Activated naive CD4-positive, alpha-beta T cell treated with anti-CD3 and anti-CD28 coated beads, Interleukin-2, amount 50 U/mL, for 24 hours (primary cell): ENCODE data around the gene LNX1.

Experiments used
- H3K27ac Mint-ChIP-seq: one replicate; pipeline ENCODE4 v1.8.0; 2021; ENCODE audit warnings: mild to moderate bottlenecking, mixed read lengths
- H3K27me3 Mint-ChIP-seq: one replicate; pipeline ENCODE4 v1.8.0; 2021; ENCODE audit warnings: mixed read lengths
- H3K36me3 Mint-ChIP-seq: one replicate; pipeline ENCODE4 v1.8.0; 2021; ENCODE audit warnings: mixed read lengths
- H3K4me1 Mint-ChIP-seq: one replicate; pipeline ENCODE4 v1.8.0; 2021; ENCODE audit warnings: mixed read lengths
- H3K4me3 Mint-ChIP-seq: one replicate; pipeline ENCODE4 v1.8.0; 2021; ENCODE audit warnings: mild to moderate bottlenecking, mixed read lengths
- H3K9me3 Mint-ChIP-seq: one replicate; pipeline ENCODE4 v1.8.0; 2021; ENCODE audit warnings: mixed read lengths

Gene LNX1

DNA sequence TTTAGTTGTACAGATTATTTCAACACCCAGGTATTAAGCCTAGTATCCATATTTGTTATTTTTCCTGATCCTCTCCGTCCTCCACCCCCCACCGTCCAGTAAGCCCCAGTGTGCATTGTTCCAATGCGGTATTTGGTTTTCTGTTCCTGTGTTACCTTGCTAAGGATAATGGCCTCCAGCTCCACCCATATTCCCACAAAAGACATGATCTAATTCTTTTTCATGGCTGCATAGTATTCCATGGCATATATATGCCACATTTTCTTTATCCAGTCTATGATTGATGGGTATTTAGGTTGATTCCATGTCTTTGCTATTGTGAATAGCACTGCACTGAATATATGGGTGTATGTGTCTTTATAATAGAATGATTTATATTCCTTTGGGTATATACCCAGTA lies 22.1 kb upstream of the LNX1 start:
- H3K27me3 Mint-ChIP-seq: peaks cover 3% of the 10 kb centered on the region
- H3K27ac Mint-ChIP-seq: no peak overlapping the region
- no peaks in the 10 kb centered on the region for H3K9me3 Mint-ChIP-seq
- H3K36me3 Mint-ChIP-seq: no peaks in the 10 kb centered on the region
- no peak overlapping the region for H3K4me3 Mint-ChIP-seq
- H3K4me1 Mint-ChIP-seq: no peaks in the 10 kb centered on the region

DNA sequence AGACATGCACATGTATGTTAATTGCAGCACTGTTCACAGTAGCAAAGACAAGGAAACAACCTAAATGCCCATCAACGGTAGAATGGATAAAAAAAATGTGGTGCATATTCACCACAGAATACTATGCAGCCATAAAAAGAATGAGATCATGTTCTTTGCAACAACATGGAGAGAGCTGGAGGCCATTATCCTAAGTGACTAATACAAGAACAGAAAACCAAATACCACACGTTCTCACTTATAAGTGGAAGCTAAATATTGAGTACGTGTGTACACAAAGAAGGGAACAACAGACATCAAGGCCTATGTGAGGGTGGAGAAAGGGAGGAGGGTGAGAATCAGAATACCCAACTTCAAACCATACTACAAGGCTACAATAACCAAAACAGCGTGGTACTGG lies 17.4 kb upstream of the LNX1 start:
- peaks cover 6% of the 10 kb centered on the region for H3K27me3 Mint-ChIP-seq
- H3K4me3 Mint-ChIP-seq: no peak overlapping the region

DNA sequence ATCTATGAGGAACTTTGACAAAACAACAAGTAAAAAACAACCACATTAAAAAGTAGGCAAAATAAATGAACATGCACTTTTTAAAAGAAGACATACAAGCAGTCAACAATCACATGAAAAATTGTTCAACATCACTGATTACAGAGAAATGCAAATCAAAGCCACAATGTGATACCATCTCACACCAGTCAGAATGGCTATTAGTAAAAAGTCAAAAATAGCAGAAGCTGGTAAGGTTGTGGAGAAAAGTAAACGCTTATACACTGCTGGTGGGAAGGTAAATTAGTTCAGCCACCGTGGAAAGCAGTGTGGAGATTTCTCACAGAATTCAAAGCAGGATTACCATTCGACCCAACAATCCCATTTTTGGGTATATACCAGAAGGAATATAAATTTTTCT lies 17.0 kb upstream of the LNX1 start:
- Mint-ChIP-seq H3K4me1 (no peaks in the 10 kb centered on the region), H3K9me3 (no peaks in the 10 kb centered on the region), H3K4me3 (no peak overlapping the region), H3K36me3 (no peaks in the 10 kb centered on the region), H3K27ac (no peak overlapping the region), H3K27me3 (peaks cover 6% of the 10 kb centered on the region)

More for the DNA sequence above, 17.4 kb upstream of the LNX1 start:
- Mint-ChIP-seq H3K27ac (no peak overlapping the region), H3K36me3 (no peaks in the 10 kb centered on the region), H3K9me3 (no peaks in the 10 kb centered on the region), H3K4me1 (no peaks in the 10 kb centered on the region)

DNA sequence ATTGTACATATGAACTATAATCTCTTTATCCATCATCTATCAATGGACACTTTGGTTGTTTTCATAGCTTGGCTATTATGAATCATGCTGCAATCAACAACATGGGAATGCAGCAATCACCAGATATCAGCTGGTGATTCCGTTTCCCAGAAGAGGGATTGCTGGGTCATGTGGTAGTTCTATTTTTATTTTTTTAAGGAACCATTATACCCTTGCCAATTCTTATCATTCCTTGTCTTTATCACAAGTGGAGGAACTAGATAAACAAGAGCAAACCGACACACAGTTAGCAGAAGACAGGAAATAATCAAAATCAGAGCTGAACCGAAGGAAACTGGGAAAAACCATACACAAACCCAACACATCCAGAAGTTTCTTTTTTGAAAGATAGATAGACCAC lies 14.5 kb upstream of the LNX1 start:
- no peaks in the 10 kb centered on the region for H3K9me3 Mint-ChIP-seq
- no peak overlapping the region for H3K4me3 Mint-ChIP-seq
- no peaks in the 10 kb centered on the region for H3K4me1 Mint-ChIP-seq
- H3K27ac Mint-ChIP-seq: no peak overlapping the region
- no peaks in the 10 kb centered on the region for H3K36me3 Mint-ChIP-seq
- H3K27me3 Mint-ChIP-seq: peaks cover 10% of the 10 kb centered on the region

DNA sequence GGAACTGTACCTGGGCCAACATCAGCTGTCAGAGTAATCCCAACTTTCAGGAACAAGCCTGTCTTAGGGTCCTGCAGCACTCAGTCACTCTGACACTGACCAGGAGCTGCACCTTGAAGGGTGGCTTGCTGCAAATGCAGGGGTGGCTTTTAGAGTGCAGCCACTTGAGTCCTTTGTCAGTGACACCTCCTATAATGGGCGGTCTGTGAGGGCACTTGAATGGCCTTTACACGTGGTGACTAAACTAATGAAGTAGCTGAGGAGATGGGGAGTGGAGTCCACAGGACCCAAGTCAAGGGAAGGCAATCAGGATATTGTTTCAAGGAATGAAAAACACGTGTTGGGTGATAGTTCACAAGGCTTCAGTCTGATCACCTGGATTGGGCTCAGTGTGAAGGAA lies 11.1 kb upstream of the LNX1 start:
- Mint-ChIP-seq H3K36me3 (no peaks in the 10 kb centered on the region), H3K4me1 (no peaks in the 10 kb centered on the region), H3K27me3 (peaks cover 10% of the 10 kb centered on the region), H3K9me3 (no peaks in the 10 kb centered on the region), H3K4me3 (no peak overlapping the region), H3K27ac (no peak overlapping the region)

DNA sequence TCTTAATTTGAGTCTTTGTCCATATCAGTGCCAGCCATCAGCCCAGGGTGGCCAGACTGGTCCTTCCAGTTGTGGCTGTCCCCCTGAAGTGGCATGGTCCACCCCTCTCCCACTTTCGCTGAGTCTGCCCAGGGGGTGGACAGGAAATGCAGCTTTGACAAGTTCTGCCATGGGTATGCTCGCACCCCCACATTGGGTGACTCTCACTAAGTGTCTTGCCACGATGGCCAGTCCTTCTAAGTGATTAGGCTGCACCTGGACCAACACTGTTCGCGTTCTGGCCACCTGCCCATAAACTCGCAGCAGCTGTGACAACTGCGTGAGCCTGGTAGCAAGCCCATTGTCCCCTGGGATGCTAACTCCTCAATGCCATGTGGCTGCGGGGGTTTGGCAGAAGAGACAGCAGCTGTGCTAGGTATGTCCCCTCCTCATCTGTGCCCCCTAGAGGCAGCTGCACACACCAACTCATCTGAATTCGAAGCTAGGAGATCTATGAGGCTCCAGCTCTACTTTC lies 10.0 kb upstream of the LNX1 start:
- no peaks in the 10 kb centered on the region for H3K36me3 Mint-ChIP-seq
- no peak overlapping the region for H3K27ac Mint-ChIP-seq
- no peak overlapping the region for H3K4me3 Mint-ChIP-seq
- peaks cover 15% of the 10 kb centered on the region for H3K27me3 Mint-ChIP-seq
- no peaks in the 10 kb centered on the region for H3K9me3 Mint-ChIP-seq
- no peaks in the 10 kb centered on the region for H3K4me1 Mint-ChIP-seq

DNA sequence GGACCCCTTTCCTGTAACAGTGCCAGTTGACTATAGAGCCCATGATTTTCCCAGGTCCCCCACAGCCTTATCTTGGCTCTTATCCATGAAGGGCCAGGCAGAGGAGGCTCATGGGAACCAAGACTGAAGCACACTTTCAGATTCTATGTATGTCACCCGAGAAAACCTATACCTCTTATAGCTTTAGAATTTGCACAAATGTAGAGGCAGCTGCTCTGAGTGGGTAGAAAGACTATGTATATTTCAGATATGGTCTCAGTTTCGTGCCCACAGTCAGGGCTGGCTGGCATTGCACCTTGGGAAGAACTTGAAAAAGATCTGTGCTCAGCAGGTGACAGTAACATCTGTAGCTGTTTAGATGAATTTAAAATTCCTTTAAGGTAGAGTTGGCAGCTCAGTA lies 8.3 kb upstream of the LNX1 start:
- no peak overlapping the region for H3K4me3 Mint-ChIP-seq
- no peak overlapping the region for H3K27ac Mint-ChIP-seq
- H3K27me3 Mint-ChIP-seq: peaks cover 14% of the 10 kb centered on the region
- no peaks in the 10 kb centered on the region for H3K4me1 Mint-ChIP-seq
- H3K36me3 Mint-ChIP-seq: no peaks in the 10 kb centered on the region
- H3K9me3 Mint-ChIP-seq: no peaks in the 10 kb centered on the region

DNA sequence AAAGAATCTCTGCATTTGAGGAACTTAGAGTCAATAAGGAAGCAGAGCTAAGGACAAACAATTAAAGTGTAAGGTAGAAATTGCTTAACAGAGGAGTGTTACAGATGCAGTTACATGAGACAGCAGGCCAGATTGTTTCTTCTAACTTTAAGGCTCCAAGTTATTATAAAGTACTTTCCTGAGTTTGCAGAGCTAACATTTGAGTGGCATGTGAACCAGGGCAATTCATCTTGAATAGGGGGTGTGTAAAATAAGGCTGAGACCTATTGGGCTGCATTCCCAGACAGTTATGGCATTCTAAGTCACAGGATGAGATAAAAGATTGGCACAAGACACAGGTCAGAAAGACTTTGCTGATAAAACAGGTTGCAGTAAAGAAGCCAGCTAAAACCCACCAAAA lies 7.6 kb upstream of the LNX1 start:
- no peaks in the 10 kb centered on the region for H3K36me3 Mint-ChIP-seq
- H3K27ac Mint-ChIP-seq: no peak overlapping the region
- H3K27me3 Mint-ChIP-seq: peaks cover 11% of the 10 kb centered on the region
- no peak overlapping the region for H3K4me3 Mint-ChIP-seq
- no peaks in the 10 kb centered on the region for H3K4me1 Mint-ChIP-seq
- no peaks in the 10 kb centered on the region for H3K9me3 Mint-ChIP-seq

DNA sequence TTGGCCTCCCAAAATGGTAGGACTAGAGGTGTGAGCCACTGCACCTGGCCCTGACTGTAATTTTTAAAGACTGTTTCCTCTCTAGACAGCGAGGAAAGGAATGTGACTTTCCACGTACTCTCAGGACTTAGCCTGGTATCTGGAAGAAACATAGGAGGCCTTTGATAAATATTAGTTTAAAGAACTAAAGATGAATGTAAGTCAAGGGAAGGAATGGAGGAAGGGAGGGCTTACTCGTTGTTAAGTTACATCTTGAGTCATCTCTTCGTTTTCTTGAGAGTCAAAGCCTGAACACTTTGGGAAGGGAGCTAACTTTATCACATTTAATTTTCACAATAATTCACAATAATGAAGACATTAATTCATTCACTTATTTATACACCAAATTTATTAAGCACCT lies 7.2 kb upstream of the LNX1 start:
- H3K4me3 Mint-ChIP-seq: no peak overlapping the region
- H3K4me1 Mint-ChIP-seq: no peaks in the 10 kb centered on the region
- H3K27me3 Mint-ChIP-seq: peaks cover 11% of the 10 kb centered on the region
- H3K9me3 Mint-ChIP-seq: no peaks in the 10 kb centered on the region
- H3K36me3 Mint-ChIP-seq: no peaks in the 10 kb centered on the region
- no peak overlapping the region for H3K27ac Mint-ChIP-seq

DNA sequence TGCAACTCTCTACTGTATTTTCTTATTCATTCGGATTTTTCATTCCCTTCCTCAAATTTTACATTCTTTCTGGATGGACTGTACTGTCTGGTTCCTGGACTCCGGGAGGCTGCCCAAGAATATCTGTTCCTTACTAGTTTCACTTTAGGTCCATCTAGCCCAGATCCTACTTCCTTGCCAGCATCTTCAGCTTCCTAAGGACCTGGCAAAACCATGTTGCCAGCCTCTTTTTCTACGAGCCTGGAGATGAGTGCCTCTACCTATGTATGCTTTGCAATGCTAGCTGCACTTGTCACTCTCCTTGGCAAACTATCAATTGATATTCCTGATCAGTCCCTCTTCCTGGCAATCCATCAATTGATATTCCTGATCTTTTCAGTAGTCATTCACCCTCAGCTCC lies 5.6 kb upstream of the LNX1 start:
- Mint-ChIP-seq H3K27ac (no peak overlapping the region), H3K4me1 (peaks cover 2% of the 10 kb centered on the region), H3K36me3 (no peaks in the 10 kb centered on the region), H3K4me3 (no peak overlapping the region), H3K9me3 (no peaks in the 10 kb centered on the region), H3K27me3 (peaks cover 16% of the 10 kb centered on the region)

DNA sequence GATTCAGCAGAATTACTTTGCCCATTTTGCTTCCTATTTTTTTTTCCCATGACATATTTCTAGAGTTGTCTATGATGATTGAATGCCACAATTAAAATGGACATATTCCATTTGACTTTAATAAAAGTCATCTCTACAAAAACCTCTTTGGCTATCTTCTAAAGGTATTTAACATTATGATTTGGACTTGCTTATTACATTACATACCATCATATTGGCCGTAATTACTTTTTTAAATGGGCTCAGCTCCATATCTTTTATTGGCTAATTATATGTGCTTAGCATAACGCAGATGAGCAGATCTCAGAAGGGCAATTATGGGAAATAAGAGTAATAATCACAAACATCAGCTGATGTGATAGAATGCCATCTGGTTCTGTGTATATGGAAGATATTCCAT lies 4.5 kb upstream of the LNX1 start:
- Mint-ChIP-seq H3K4me1 (peaks cover 12% of the 10 kb centered on the region), H3K4me3 (no peak overlapping the region), H3K27me3 (peaks cover 25% of the 10 kb centered on the region), H3K27ac (no peak overlapping the region), H3K36me3 (no peaks in the 10 kb centered on the region), H3K9me3 (no peaks in the 10 kb centered on the region)

DNA sequence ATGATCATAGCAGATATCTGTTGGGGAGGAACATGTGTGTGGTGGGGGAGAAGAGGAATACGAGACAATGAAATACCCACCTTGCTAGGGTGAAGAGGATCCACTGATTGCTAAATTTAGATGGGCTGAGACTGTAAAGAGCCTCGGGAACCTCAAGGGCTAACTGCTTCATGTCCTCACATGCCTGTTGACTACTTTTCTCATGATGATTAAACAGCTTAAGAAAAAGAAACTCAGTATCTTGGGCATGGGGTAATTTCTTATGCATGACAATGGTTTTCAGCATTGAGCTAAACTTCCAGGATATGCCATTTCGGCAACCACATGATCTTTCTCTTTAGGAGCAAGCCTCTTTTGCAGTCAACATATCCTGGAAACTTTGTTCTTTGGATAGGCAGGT lies 3.9 kb upstream of the LNX1 start:
- Mint-ChIP-seq H3K36me3 (no peaks in the 10 kb centered on the region), H3K27me3 (peaks cover 31% of the 10 kb centered on the region), H3K9me3 (no peaks in the 10 kb centered on the region), H3K27ac (no peak overlapping the region), H3K4me1 (peaks cover 15% of the 10 kb centered on the region), H3K4me3 (no peak overlapping the region)

DNA sequence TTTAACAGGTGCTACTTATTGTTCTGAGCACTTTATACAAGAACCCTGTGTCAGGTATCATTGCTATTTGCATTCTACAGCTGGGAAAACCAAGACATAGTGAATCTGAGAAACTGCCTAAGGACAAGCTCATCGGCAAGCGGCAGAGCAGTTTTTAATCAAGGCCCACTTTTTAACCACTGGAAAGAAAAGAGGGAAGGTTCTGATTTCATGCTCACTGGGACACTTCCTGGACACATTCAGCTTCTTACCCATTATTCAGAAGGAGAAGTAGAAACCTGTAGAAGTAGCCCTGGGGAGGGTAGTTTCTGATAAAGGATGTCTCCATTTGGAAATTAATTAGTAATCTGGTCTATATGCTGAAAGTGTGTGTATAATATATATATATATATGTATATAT lies 2.5 kb upstream of the LNX1 start:
- Mint-ChIP-seq H3K4me1 (peaks cover 15% of the 10 kb centered on the region), H3K4me3 (no peak overlapping the region), H3K36me3 (no peaks in the 10 kb centered on the region), H3K27me3 (peaks cover 37% of the 10 kb centered on the region), H3K27ac (no peak overlapping the region), H3K9me3 (no peaks in the 10 kb centered on the region)

DNA sequence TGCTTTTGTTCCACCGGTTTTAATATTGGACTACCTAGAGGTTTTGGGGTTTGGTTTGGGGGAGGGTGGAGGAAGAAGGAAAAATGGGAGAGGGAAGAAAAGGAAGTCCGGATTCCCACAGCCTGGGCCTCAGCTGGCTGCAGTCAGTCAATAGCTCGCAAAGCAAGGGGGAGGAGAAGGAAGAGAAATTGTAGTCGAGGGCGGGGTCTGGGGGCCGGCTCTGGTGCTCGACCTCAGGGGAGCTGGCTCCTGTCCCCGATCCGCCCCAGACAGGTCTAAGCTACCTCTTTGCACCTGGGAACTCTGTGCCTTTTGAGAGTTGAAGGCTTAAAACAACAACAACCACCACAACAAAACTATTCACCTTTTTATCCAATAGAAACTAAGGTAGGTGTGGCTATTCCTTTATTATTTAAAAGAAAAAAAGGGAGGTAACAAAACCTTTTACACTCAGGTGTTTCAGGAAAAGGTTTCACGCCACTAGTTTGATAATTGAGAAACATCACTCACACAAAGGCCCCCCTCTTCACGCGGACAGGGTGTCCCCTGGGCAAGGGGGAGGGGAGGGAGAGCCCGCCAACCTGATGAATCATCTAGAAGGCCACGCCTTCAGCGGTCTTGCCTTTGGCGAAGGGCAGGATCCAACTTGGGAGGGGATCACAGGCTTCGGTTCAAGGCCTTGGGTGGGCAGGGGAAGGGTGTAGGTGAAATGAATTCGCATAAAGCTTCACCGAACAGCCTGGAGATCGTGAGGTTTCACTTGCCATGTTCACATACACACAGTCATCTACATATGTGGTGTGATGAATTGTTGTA lies 1.6 kb upstream of the LNX1 start:
- Mint-ChIP-seq H3K9me3 (no peaks in the 10 kb centered on the region), H3K27ac (no peak overlapping the region), H3K4me1 (peaks cover 15% of the 10 kb centered on the region), H3K4me3 (no peak overlapping the region), H3K27me3 (peaks cover 39% of the 10 kb centered on the region), H3K36me3 (no peaks in the 10 kb centered on the region)

DNA sequence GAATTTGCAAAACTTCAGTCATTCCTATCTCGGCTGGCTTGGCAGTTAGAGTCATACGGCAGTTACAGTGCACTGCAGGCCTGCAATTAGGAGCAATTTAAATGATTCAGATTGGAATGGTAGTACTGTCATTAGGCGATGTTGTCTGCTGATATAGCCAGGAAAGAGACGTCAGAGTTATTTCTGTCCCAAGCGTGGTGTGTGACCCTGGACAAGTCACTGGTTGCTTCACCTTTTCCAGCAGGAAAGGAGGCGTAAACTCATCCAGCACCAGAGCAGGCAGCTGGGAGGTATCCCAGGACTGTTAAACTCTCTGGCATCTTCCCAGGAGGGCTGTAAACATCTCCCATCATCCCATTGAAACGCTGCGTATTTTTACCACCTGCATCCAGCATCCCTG lies 836 bp upstream of the LNX1 start:
- H3K4me1 Mint-ChIP-seq: peaks cover 15% of the 10 kb centered on the region
- H3K9me3 Mint-ChIP-seq: no peaks in the 10 kb centered on the region
- no peak overlapping the region for H3K27ac Mint-ChIP-seq
- H3K36me3 Mint-ChIP-seq: no peaks in the 10 kb centered on the region
- H3K4me3 Mint-ChIP-seq: no peak overlapping the region
- H3K27me3 Mint-ChIP-seq: peaks cover 34% of the 10 kb centered on the region

DNA sequence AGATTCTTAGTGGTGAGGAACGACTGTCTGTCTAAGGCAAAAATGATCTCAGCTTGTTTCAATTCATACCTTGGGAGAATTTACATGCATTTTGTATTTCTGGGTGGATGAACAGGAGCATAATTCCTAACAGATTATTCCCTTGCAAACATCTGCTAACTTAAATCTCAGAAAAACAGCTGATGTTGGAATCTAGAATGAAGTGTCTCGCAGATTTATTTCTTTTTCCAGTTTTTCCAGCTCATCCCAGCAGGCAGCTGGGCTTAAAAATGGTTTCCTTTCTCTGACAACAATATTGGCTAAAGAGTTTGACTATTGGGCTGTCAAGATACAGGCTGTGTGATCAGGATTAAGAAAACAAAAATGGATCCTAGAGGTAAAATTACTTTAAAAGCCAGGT lies 1.1 kb downstream of the LNX1 start:
- no peak overlapping the region for H3K4me3 Mint-ChIP-seq
- H3K36me3 Mint-ChIP-seq: no peaks in the 10 kb centered on the region
- no peaks in the 10 kb centered on the region for H3K9me3 Mint-ChIP-seq
- H3K27me3 Mint-ChIP-seq: peaks cover 32% of the 10 kb centered on the region
- H3K27ac Mint-ChIP-seq: no peak overlapping the region
- peaks cover 15% of the 10 kb centered on the region for H3K4me1 Mint-ChIP-seq

DNA sequence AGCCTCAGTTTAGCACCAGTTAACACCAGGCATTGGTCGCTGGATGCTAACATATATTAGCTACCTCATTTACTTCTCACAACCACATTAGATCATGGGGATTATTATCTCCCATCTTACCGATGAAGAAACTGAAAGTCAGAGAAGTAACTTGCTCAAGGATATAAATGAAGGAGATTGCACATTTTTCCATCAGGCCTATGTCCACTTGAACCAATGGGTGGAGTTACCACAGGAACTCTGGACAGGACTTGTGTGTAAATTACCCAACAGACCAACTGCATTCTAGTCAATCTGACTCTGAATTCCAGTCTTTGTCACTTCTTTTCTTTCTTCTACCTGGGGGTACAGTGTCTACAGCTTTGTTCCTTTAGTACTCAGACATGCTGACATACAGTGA lies 1.8 kb downstream of the LNX1 start:
- H3K27me3 Mint-ChIP-seq: peaks cover 34% of the 10 kb centered on the region
- H3K27ac Mint-ChIP-seq: no peak overlapping the region
- H3K4me1 Mint-ChIP-seq: peaks cover 15% of the 10 kb centered on the region
- H3K4me3 Mint-ChIP-seq: no peak overlapping the region
- H3K9me3 Mint-ChIP-seq: no peaks in the 10 kb centered on the region
- no peaks in the 10 kb centered on the region for H3K36me3 Mint-ChIP-seq
